T47D (cell line): ENCODE data around the gene CFAP298.

Experiments used
- DNase-seq, 2 experiments: peaks; one replicate each; pipeline versions ENCODE4 v3.0.0 to v3.0.0-alpha.2; 2011 to 2012; ENCODE audit warnings: low read depth in 1 of 2, low spot score in 1 of 2
- JUND ChIP-seq: IDR thresholded peaks from 2 replicates; pipeline ENCODE4 v1.6.1; 2012; ENCODE audit warnings: low read depth
- in situ Hi-C: cut with HindIII; loops from 2 replicates; pipeline ENCODE4 v1.10.0; 2016; ENCODE audit warnings: low sequenced_read_pairs, low pct_unique_long_range_greater_than_20kb

Gene CFAP298

GRCh38 chr21:32590130-32590529 is 22.0 kb downstream of the CFAP298 start:
- in situ Hi-C loops = no loop called here
- TF ChIP-seq JUND = no peak
- no peak for DNase-seq

GRCh38 chr21:32587651-32588050 is 24.5 kb downstream of the CFAP298 start:
- no peak for TF ChIP-seq JUND
- no peak for DNase-seq
- in situ Hi-C loops = no loop called here

- no peak for DNase-seq
- no peak for TF ChIP-seq JUND
- in situ Hi-C loops = no loop called here
Measured at GRCh38 chr21:32587120-32587519, 25.1 kb downstream of the CFAP298 start.

- DNase-seq = no peak
- in situ Hi-C loops = no loop called here
- TF ChIP-seq JUND = no peak
Measured at GRCh38 chr21:32585970-32586369, 26.2 kb downstream of the CFAP298 start.

GRCh38 chr21:32585042-32585710 is 27.0 kb downstream of the CFAP298 start, which contains the start of gene TCP10L:
TCP10L (minus strand) TSS chr21:32585523; CDS start chr21:32584304, 1,219 bp downstream.
- in situ Hi-C loops = no loop called here
- no peak for DNase-seq
- TF ChIP-seq JUND = no peak

- no peak for DNase-seq
- no peak for TF ChIP-seq JUND
- in situ Hi-C loops = no loop called here
Measured at GRCh38 chr21:32584472-32584871, 27.7 kb downstream of the CFAP298 start.

GRCh38 chr21:32581732-32582131 is 30.4 kb downstream of the CFAP298 start:
- in situ Hi-C loops = no loop called here
- no peak for TF ChIP-seq JUND
- DNase-seq = no peak

- DNase-seq = no peak
- in situ Hi-C loops = no loop called here
- TF ChIP-seq JUND = no peak
Measured at GRCh38 chr21:32580949-32581348, 31.2 kb downstream of the CFAP298 start.

- no peak for TF ChIP-seq JUND
- peak in 1 of 2 experiments; percentile 65 for DNase-seq
- in situ Hi-C loops = no loop called here
Measured at GRCh38 chr21:32578107-32578691, 34.0 kb downstream of the CFAP298 start.

- no peak for TF ChIP-seq JUND
- no peak for DNase-seq
- in situ Hi-C loops = no loop called here
Measured at GRCh38 chr21:32576011-32576410, 36.2 kb downstream of the CFAP298 start.

GRCh38 chr21:32574946-32575925 is 36.9 kb downstream of the CFAP298 start:
- DNase-seq = no peak
- in situ Hi-C loops = no loop called here
- no peak for TF ChIP-seq JUND

GRCh38 chr21:32572574-32573420 is 39.4 kb downstream of the CFAP298 start:
- no peak for TF ChIP-seq JUND
- peak in 1 of 2 experiments; percentile 59 for DNase-seq
- in situ Hi-C loops = no loop called here
